GM23248 (cell line): ENCODE data around the gene TMEM74B. TPM values are rescaled to one million over a fixed set of nuclear protein-coding genes. Genes with fewer than 3 reads are reported as not detected.

Experiments
- DNase-seq: peaks from one replicate; pipeline ENCODE4 v3.0.0-alpha.2; 2015
- H2AFZ ChIP-seq: fragments of 200-600 bp; sonication (generic); 2 replicates; pipeline ENCODE4 v1.6.1; 2016; ENCODE audit warnings: antibody characterized with exemption
- H3F3A ChIP-seq: fragments of 200-600 bp; sonication (generic); 2 replicates; pipeline ENCODE4 v1.6.1; 2016; ENCODE audit warnings: mild to moderate bottlenecking, antibody characterized with exemption, mixed run types; ENCODE audit not compliant: insufficient read depth
- H3K27ac ChIP-seq: fragments of 200-600 bp; sonication (generic); 2 replicates; pipeline ENCODE4 v1.5.1; 2016; ENCODE audit warnings: mild to moderate bottlenecking
- H3K27me3 ChIP-seq: fragments of 200-600 bp; sonication (generic); replicated peaks from 2 replicates; pipeline ENCODE4 v1.6.1; 2016; ENCODE audit warnings: mild to moderate bottlenecking; ENCODE audit not compliant: insufficient read depth
- H3K36me3 ChIP-seq: fragments of 200-600 bp; sonication (generic); 2 replicates; pipeline ENCODE4 v1.6.1; 2016; ENCODE audit warnings: low read depth, mild to moderate bottlenecking
- H3K4me1 ChIP-seq: fragments of 200-600 bp; sonication (generic); 2 replicates; pipeline ENCODE4 v1.6.1; 2016; ENCODE audit warnings: mild to moderate bottlenecking; ENCODE audit not compliant: insufficient read depth
- H3K4me2 ChIP-seq: fragments of 200-600 bp; sonication (generic); one replicate; pipeline ENCODE4 v1.6.1; 2016; ENCODE audit warnings: mild to moderate bottlenecking; ENCODE audit not compliant: unreplicated experiment
- H3K4me3 ChIP-seq: fragments of 200-600 bp; sonication (generic); 2 replicates; pipeline ENCODE4 v1.5.1; 2016; ENCODE audit warnings: mild to moderate bottlenecking
- H3K79me2 ChIP-seq: fragments of 200-600 bp; sonication (generic); 2 replicates; pipeline ENCODE4 v1.6.1; 2016; ENCODE audit warnings: mild to moderate bottlenecking; ENCODE audit not compliant: insufficient read depth
- H3K9ac ChIP-seq: fragments of 200-600 bp; sonication (generic); 2 replicates; pipeline ENCODE4 v1.6.1; 2016; ENCODE audit warnings: mild to moderate bottlenecking
- H3K9me2 ChIP-seq: fragments of 200-600 bp; sonication (generic); 2 replicates; pipeline ENCODE4 v1.6.1; 2016; ENCODE audit warnings: mixed run types, mild to moderate bottlenecking, moderate library complexity; ENCODE audit not compliant: insufficient read depth
- H3K9me3 ChIP-seq: fragments of 200-600 bp; sonication (generic); one replicate; pipeline ENCODE4 v1.6.1; 2017; ENCODE audit warnings: low read depth
- H4K20me1 ChIP-seq: fragments of 200-600 bp; sonication (generic); 2 replicates; pipeline ENCODE4 v1.6.0; 2016; ENCODE audit not compliant: insufficient read depth
- EZH2 ChIP-seq: fragments of 200-600 bp; sonication (generic); IDR thresholded peaks from 2 replicates; pipeline ENCODE4 v1.6.1; 2018; ENCODE audit warnings: antibody characterized with exemption, mild to moderate bottlenecking; ENCODE audit not compliant: insufficient read depth, poor library complexity, severe bottlenecking
- EZH2phosphoT487 ChIP-seq: fragments of 200-600 bp; sonication (generic); IDR thresholded peaks from 2 replicates; pipeline ENCODE4 v1.6.1; 2018; ENCODE audit warnings: antibody characterized with exemption, moderate library complexity, mild to moderate bottlenecking, low read depth; ENCODE audit not compliant: insufficient read depth
- WGBS, 2 experiments: methylation state at CpG; one replicate each; pipeline ENCODE4 v1.1.6; 2015 to 2017; ENCODE audit warnings: low lambda C conversion rate in 2 of 2, low coverage in 1 of 2; ENCODE audit errors: missing lambda C conversion rate in 2 of 2; 5-methylcytosine and 5-hydroxymethylcytosine counted together
- in situ Hi-C: fragments of 300-500 bp; cut with MboI; formaldehyde crosslinking; loops from 2 replicates; pipeline ENCODE4 v1.15.0; 2020
- polyA plus RNA-seq: library from polyadenylated mRNA; unstranded; fragments of >200 nt; fragmentation: Nextera tagmentation; extraction: Ambion mirVana; gene quantifications from 2 replicates; pipeline ENCODE4 v1.2.1, GENCODE V29; 2016
- total RNA-seq: library from RNA; depleted of rRNA; stranded (reverse); fragments of >200 nt; shearing (Covaris generic); gene quantifications from 2 replicates; pipeline ENCODE4 v1.2.3, GENCODE V29; 2014

The TMEM74B gene
- total and polyA plus RNA-seq, 2 experiments from 2014 or later: 0.18 to 0.43 TPM

DNA sequence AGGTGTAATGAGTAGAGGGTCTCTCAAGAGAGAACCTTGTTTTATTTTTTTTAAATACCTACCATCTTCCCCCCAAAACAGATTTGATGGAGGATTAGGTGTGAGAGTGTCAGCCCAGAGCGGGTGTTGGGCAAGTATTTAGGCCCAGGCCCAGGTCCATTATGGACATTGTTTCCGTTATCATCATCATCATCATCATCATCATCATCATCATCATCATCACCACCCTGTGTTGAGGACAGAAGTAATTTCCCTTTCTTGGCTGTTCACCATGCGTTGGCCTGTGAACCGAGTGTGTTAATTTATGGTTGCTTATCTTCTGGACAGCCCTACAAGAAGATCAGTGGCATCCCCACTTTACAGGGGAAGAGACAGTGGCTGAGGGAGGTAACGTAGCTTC, 37.8 kb downstream of the TMEM74B start:
- TF ChIP-seq EZH2phosphoT487 (no peak), EZH2 (no peak)
- no peaks in the 10 kb centered on the region for H3K27me3 ChIP-seq
- 89 to 92% methylated on average over 5 of the region's 5 CpGs for WGBS, 2 experiments
- H4K20me1 ChIP-seq: no peaks in the 10 kb centered on the region
- H3F3A ChIP-seq: 0 out of 2 replicates have a peak, but pooled peaks cover 6% of the 10 kb centered on the region
- H3K9me2 ChIP-seq: no peaks in the 10 kb centered on the region
- peaks cover 19% of the 10 kb centered on the region for H3K79me2 ChIP-seq
- peaks cover 5% of the 10 kb centered on the region; the same call in 1 of the 2 replicates for H3K4me1 ChIP-seq
- no peaks in the 10 kb centered on the region for H3K9me3 ChIP-seq
- no peak overlapping the region for H3K9ac ChIP-seq
- no peak overlapping the region for H2AFZ ChIP-seq
- in situ Hi-C loops: no loop called here
- H3K36me3 ChIP-seq: peaks cover 6% of the 10 kb centered on the region; the same call in 1 of the 2 replicates
- no peak for DNase-seq
- H3K4me2 ChIP-seq: no peak overlapping the region
- H3K4me3 ChIP-seq: no peak overlapping the region
- H3K27ac ChIP-seq: no peak overlapping the region

DNA sequence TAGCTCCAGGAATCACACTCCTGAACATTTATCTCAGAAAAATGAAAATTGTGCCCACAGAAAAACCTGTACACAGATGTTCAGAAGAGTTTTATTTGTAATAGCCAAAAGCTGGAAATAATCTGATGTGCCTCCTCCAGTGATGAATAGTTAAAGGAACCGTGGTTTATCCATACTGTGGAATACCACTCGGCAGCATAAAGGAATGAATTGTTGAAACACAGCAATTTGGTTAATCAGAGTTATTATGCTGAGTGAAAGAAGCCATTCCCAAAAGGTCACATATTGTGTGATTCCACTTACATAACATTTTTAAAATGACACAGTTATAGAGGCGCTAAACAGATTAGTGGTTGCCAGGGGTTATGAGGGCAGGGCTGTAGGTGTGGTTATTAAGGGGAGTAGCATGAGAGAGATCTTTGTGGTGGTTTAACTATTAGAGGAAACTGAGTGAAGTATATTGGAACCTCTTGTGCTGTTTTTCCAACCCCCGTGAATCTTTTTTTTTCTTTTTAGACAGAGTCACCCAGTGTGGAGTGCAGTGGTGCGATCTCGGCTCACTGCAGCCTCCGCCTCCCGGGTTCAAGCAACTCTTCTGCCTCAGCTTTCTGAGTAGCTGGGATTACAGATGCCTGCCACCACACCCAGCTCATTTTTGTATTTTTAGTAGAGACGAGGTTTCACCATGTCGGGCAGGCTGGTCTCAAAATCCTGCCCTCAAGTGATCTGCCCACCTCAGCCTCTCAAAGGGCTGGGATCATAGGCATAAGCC, 40.2 kb downstream of the TMEM74B start:
- Histone ChIP-seq H3K9ac (no peak overlapping the region), H3K4me3 (no peak overlapping the region), H2AFZ (no peak overlapping the region), H3F3A (0 out of 2 replicates have a peak, but pooled peaks cover 6% of the 10 kb centered on the region), H3K36me3 (peaks cover 24% of the 10 kb centered on the region; the same call in 1 of the 2 replicates), H3K4me1 (no peaks in the 10 kb centered on the region), H3K27ac (no peak overlapping the region), H3K27me3 (no peaks in the 10 kb centered on the region), H3K79me2 (peaks cover 16% of the 10 kb centered on the region), H3K9me2 (no peaks in the 10 kb centered on the region), H3K4me2 (no peak overlapping the region), H4K20me1 (peaks cover 3% of the 10 kb centered on the region; the same call in 1 of the 2 replicates), H3K9me3 (no peaks in the 10 kb centered on the region)
- TF ChIP-seq EZH2 (no peak), EZH2phosphoT487 (no peak)
- in situ Hi-C loops: no loop called here
- no peak for DNase-seq
- 77 to 79% methylated on average over 10 of the region's 10 CpGs for WGBS, 2 experiments

DNA sequence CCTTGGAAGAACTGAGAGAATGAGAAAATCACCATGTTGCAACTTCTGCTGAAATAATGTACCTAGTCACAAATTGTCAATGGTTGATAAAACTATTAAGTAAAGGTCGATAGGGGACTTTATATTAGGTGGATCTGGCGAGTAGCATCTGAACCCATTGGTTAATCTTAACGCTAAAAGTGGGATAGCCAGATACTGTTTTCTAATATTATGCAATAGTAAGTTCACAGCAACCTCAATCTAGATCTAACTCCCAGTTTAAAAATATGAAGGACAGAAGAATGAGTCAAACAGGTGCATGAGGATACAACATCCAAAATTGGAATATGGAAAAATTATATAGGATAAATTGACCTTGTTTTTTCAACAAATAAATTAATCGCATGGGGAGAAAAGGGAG, 47.5 kb downstream of the TMEM74B start:
- Histone ChIP-seq H3K4me1 (no peaks in the 10 kb centered on the region), H3K27me3 (no peaks in the 10 kb centered on the region), H3K79me2 (peaks cover 71% of the 10 kb centered on the region), H3K9me3 (no peaks in the 10 kb centered on the region), H3F3A (no peaks in the 10 kb centered on the region), H3K4me2 (no peak overlapping the region), H3K4me3 (no peak overlapping the region), H3K36me3 (peaks cover 59% of the 10 kb centered on the region), H2AFZ (no peak overlapping the region), H4K20me1 (peaks cover 3% of the 10 kb centered on the region; the same call in 1 of the 2 replicates), H3K27ac (no peak overlapping the region), H3K9ac (no peak overlapping the region), H3K9me2 (no peaks in the 10 kb centered on the region)
- WGBS, 2 experiments: 86 to 90% methylated on average over 4 of the region's 4 CpGs
- no peak for DNase-seq
- in situ Hi-C loops: no loop called here
- no peak for TF ChIP-seq EZH2
- no peak for TF ChIP-seq EZH2phosphoT487

DNA sequence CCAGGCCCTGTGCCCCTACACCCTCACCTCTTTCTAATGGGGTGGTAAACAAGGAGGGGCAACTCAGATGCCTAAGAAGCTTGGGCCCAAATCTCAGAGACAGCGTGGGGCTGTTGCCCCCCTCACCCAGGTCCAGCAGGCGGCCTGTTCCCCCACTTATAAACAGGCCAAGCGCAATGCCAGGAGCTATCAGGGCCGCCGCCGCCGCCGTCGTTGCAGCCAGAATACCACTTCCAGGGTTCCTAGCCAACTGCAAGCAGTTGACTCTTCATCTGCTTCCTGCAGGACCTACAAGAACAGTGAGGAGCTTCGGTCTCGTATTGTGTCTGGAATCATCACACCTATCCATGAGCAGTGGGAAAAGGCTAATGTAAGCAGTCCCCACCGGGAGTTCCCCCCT, 49.9 kb downstream of the TMEM74B start:
- Histone ChIP-seq H3F3A (no peaks in the 10 kb centered on the region), H4K20me1 (no peaks in the 10 kb centered on the region), H3K27me3 (no peaks in the 10 kb centered on the region), H3K36me3 (peaks cover 60% of the 10 kb centered on the region), H3K9me2 (no peaks in the 10 kb centered on the region), H3K4me2 (no peak overlapping the region), H3K4me1 (no peaks in the 10 kb centered on the region), H3K79me2 (peaks cover 85% of the 10 kb centered on the region), H3K9me3 (no peaks in the 10 kb centered on the region), H2AFZ (no peak overlapping the region), H3K4me3 (no peak overlapping the region), H3K27ac (no peak overlapping the region), H3K9ac (no peak overlapping the region)
- 99% methylated on average over 11 to 12 of the region's 12 CpGs for WGBS, 2 experiments
- in situ Hi-C loops: no loop called here
- no peak for DNase-seq
- no peak for TF ChIP-seq EZH2
